HepG2 (cell line): ENCODE measurements around the gene B9D2. TPM values are rescaled to one million over a fixed set of nuclear protein-coding genes. Genes with fewer than 3 reads are reported as not detected.
A peak's percentile ranks its signal among the peaks of the same experiment; 100 is the strongest.

Source experiments
- AFF4 ChIP-seq: sonication (generic); formaldehyde crosslinking; IDR thresholded peaks from 2 replicates; pipeline ENCODE4 v1.4.0; 2020; ENCODE audit warnings: missing genetic modification reagents
- BHLHE40 ChIP-seq: IDR thresholded peaks from 2 replicates; pipeline ENCODE4 v1.6.1; 2011; ENCODE audit warnings: low read length, improper control_type of control experiment
- BRD4 ChIP-seq: sonication (generic); formaldehyde crosslinking; IDR thresholded peaks from 2 replicates; pipeline ENCODE4 v1.4.0; 2020; ENCODE audit warnings: missing genetic modification reagents
- NKX3-1 ChIP-seq: sonication (generic); formaldehyde crosslinking; IDR thresholded peaks from 2 replicates; pipeline ENCODE4 v1.5.0; 2020; ENCODE audit warnings: missing genetic modification reagents
- PHF8 ChIP-seq: sonication (generic); formaldehyde crosslinking; IDR thresholded peaks from 2 replicates; pipeline ENCODE4 v1.5.0; 2020; ENCODE audit warnings: missing genetic modification reagents
- REPIN1 ChIP-seq: sonication (generic); formaldehyde crosslinking; IDR thresholded peaks from 2 replicates; pipeline ENCODE4 v1.8.0; 2022; ENCODE audit warnings: missing genetic modification reagents, low read depth, mild to moderate bottlenecking, borderline replicate concordance
- SKI ChIP-seq: fragments of 450-650 bp; IDR thresholded peaks from one replicate; pipeline ENCODE4 v1.6.1; 2018; ENCODE audit warnings: mild to moderate bottlenecking; ENCODE audit not compliant: partially characterized antibody
- TAF1 ChIP-seq: sonication (generic); formaldehyde crosslinking; IDR thresholded peaks from 2 replicates; pipeline ENCODE4 v1.4.0; 2020; ENCODE audit warnings: missing genetic modification reagents
- ZBTB10 ChIP-seq: sonication (generic); formaldehyde crosslinking; IDR thresholded peaks from 2 replicates; pipeline ENCODE4 v1.4.0; 2020; ENCODE audit warnings: missing genetic modification reagents, borderline replicate concordance
- ZNF263 ChIP-seq: sonication (generic); formaldehyde crosslinking; IDR thresholded peaks from 2 replicates; pipeline ENCODE4 v1.4.0; 2020; ENCODE audit warnings: missing genetic modification reagents
- ZNF616 ChIP-seq: sonication (generic); formaldehyde crosslinking; IDR thresholded peaks from 2 replicates; pipeline ENCODE4 v1.5.0; 2020; ENCODE audit warnings: low read depth, mild to moderate bottlenecking, missing genetic modification reagents
- ZNF652 ChIP-seq: IDR thresholded peaks from 2 replicates; pipeline ENCODE4 v1.6.1; 2016; ENCODE audit warnings: low read depth, borderline replicate concordance
- ZNF747 ChIP-seq: sonication (generic); formaldehyde crosslinking; IDR thresholded peaks from 2 replicates; pipeline ENCODE4 v1.8.1; 2023; ENCODE audit warnings: missing genetic modification reagents, mild to moderate bottlenecking, borderline replicate concordance
- polyA plus RNA-seq, 8 experiments: library from polyadenylated mRNA; depleted of rRNA in 3 of 8; stranded (reverse) in 7 of 8; unstranded in 1 of 8; fragments of >200 nt; fragmentation: Illumina TruSeq in 4 of 8; extraction: Trizol in 4 of 8; gene quantifications; 2 replicates each; pipeline versions ENCODE4 v1.2.1 to v1.2.3, GENCODE V29; 2011 to 2016; ENCODE audit warnings: low read depth in 4 of 8, missing spikeins in 1 of 8, mixed read lengths in 1 of 8; ENCODE audit not compliant: insufficient read depth in 1 of 8
- total RNA-seq, 5 experiments: library from RNA; depleted of rRNA; stranded (reverse); fragments of >200 nt; fragmentation: Illumina TruSeq; extraction: Trizol; gene quantifications; 2 replicates each; pipeline ENCODE4 v1.2.3, GENCODE V29; 2016; ENCODE audit warnings: low read depth in 1 of 5
- TF ChIP-seq, protein P1 (sequence below): sonication (generic); formaldehyde crosslinking; IDR thresholded peaks from 2 replicates; pipeline ENCODE4 v1.9.0; 2022; ENCODE audit warnings: low read depth, missing genetic modification reagents
- TF ChIP-seq, protein P2 (sequence below): sonication (generic); formaldehyde crosslinking; IDR thresholded peaks from 2 replicates; pipeline ENCODE4 v1.8.1; 2023; ENCODE audit warnings: missing genetic modification reagents, inconsistent platforms, borderline replicate concordance
- TF ChIP-seq, protein P3 (sequence below): sonication (generic); formaldehyde crosslinking; IDR thresholded peaks from 2 replicates; pipeline ENCODE4 v1.8.0; 2022; ENCODE audit warnings: mild to moderate bottlenecking, missing genetic modification reagents, borderline replicate concordance

B9D2 gene
- total and polyA plus RNA-seq, 2 of the 13 experiments (the other 11 are each of a cell fraction or from before 2014, with no cell fraction given): 3.1 to 4.4 TPM

DNA sequence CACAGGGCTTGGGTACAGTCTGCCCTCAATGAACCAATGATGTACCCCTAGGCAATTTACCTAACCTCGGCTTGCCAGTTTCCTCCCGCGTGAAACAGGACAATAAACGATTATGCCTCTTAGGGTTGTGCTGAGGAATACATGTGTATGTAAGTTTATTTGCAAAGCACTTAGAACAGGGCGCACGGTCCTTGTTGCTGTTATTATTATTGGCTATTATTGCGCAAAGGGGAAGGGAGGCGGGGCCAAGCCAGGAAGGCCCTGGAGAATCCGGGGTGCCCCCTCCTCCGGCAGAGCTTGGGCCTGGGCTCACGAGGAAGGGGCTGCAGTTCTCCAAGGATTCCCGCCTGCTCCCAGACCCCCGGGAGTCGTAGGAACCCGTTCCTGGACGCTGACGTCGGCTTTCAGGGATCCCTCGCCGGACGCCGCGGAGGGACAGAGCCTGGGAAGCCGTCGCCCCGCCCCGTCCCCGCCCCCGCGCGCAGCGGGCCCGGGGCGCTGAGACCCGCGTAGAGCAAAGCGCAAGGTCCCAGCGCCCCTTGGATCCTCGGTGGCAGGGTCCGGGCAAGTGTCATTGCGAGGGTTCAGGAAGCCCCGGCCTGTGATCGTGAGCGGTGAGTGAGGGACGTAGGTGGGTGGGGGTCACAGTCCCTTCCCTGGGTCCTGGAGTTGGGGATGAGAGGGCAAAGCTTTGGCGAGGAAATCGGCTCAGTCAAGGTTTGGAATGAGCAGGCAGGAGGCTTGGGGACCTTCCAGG is 12.5 kb upstream of the B9D2 start, which contains the start of gene TMEM91 (continued):
- no peak for TF ChIP-seq SKI
- no peak for TF ChIP-seq ZNF263 (CRISPR knock-in tag)
- no peak for TF ChIP-seq ZNF652 (CRISPR knock-in tag)
- TF ChIP-seq REPIN1 (CRISPR knock-in tag): peak; percentile 97
- peak; percentile 32; the same call in 1 of the 2 replicates for TF ChIP-seq PHF8
- TF ChIP-seq ZNF616 (CRISPR knock-in tag): no peak
- no peak for TF ChIP-seq AFF4 (CRISPR knock-in tag)
- TF ChIP-seq BRD4 (CRISPR knock-in tag): no peak
- TF ChIP-seq, protein P1, sequence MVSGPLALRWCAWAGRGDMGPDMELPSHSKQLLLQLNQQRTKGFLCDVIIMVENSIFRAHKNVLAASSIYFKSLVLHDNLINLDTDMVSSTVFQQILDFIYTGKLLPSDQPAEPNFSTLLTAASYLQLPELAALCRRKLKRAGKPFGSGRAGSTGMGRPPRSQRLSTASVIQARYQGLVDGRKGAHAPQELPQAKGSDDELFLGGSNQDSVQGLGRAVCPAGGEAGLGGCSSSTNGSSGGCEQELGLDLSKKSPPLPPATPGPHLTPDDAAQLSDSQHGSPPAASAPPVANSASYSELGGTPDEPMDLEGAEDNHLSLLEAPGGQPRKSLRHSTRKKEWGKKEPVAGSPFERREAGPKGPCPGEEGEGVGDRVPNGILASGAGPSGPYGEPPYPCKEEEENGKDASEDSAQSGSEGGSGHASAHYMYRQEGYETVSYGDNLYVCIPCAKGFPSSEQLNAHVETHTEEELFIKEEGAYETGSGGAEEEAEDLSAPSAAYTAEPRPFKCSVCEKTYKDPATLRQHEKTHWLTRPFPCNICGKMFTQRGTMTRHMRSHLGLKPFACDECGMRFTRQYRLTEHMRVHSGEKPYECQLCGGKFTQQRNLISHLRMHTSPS (CRISPR knock-in tag): no peak
- no peak for TF ChIP-seq NKX3-1 (CRISPR knock-in tag)
- TF ChIP-seq BHLHE40: no peak
- no peak for TF ChIP-seq TAF1 (CRISPR knock-in tag)
- no peak for TF ChIP-seq ZBTB10 (CRISPR knock-in tag)
- TF ChIP-seq, protein P2, sequence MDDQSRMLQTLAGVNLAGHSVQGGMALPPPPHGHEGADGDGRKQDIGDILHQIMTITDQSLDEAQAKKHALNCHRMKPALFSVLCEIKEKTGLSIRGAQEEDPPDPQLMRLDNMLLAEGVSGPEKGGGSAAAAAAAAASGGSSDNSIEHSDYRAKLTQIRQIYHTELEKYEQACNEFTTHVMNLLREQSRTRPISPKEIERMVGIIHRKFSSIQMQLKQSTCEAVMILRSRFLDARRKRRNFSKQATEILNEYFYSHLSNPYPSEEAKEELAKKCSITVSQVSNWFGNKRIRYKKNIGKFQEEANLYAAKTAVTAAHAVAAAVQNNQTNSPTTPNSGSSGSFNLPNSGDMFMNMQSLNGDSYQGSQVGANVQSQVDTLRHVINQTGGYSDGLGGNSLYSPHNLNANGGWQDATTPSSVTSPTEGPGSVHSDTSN (CRISPR knock-in tag): no peak
- TF ChIP-seq ZNF747 (CRISPR knock-in tag): no peak
- TF ChIP-seq, protein P3, sequence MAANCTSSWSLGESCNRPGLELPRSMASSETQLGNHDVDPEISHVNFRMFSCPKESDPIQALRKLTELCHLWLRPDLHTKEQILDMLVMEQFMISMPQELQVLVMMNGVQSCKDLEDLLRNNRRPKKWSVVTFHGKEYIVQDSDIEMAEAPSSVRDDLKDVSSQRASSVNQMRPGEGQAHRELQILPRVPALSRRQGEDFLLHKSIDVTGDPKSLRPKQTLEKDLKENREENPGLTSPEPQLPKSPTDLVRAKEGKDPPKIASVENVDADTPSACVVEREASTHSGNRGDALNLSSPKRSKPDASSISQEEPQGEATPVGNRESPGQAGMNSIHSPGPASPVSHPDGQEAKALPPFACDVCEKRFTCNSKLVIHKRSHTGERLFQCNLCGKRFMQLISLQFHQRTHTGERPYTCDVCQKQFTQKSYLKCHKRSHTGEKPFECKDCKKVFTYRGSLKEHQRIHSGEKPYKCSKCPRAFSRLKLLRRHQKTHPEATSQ (CRISPR knock-in tag): no peak
